ENCODE data around the gene GUK1. TPM values are rescaled to one million over a fixed set of nuclear protein-coding genes. Genes with fewer than 3 reads are reported as not detected.
A peak's percentile ranks its signal among the peaks of the same experiment; 100 is the strongest.

GUK1 gene
- total and polyA plus RNA-seq, 2 of the 4 experiments (the other 2 are of a cell fraction): 465 to 548 TPM

GRCh38 chr1:228107636-228108035 is 32.4 kb upstream of the GUK1 start:
- no TSS peak for BruUV-seq (replicated peaks)
- Histone ChIP-seq H3K27ac (ENCODE audit: insufficient read depth, low read length) (no peak overlapping the region), H3K4me1 (ENCODE audit: control insufficient read depth, insufficient read depth, low read length) (peaks cover 6% of the 10 kb centered on the region), H3K23ac (ENCODE audit: low read depth, low read length) (no peak overlapping the region), H2AK9ac (replicated peaks; ENCODE audit: low read depth, low read length, poor library complexity) (no peak overlapping the region), H3K9me3 (ENCODE audit: control insufficient read depth, insufficient read depth, low read length) (no peaks in the 10 kb centered on the region), H3K9me1 (ENCODE audit: insufficient read depth, low read length) (peaks cover 7% of the 10 kb centered on the region), H3K79me1 (ENCODE audit: low read depth in 1 of 2, low read length in 2 of 2) (peaks cover 14 to 47% of the 10 kb centered on the region in 2 experiments; a peak in 3 of 4 replicates), H2AK5ac (ENCODE audit: low read depth, low read length) (no peak overlapping the region), H4K20me1 (ENCODE audit: insufficient read depth, low read length) (no peaks in the 10 kb centered on the region), H2AFZ (replicated peaks; ENCODE audit: low read length, poor library complexity) (peak overlapping the region; percentile 23), H4K91ac (ENCODE audit: insufficient read depth, low read depth, low read length) (no peak overlapping the region), H3K4me3 (ENCODE audit: insufficient read depth, low read depth, low read length) (no peak overlapping the region), H2BK5ac (ENCODE audit: low read depth, low read length, poor library complexity, severe bottlenecking) (no peak overlapping the region), H3K18ac (ENCODE audit: low read depth, low read length) (no peak overlapping the region), H3K14ac (replicated peaks; ENCODE audit: low read depth, low read length) (no peak overlapping the region), H3K56ac (ENCODE audit: extremely low read depth, insufficient read depth, low read length) (no peak overlapping the region), H2BK15ac (ENCODE audit: low read depth, low read length) (no peak overlapping the region), H3K9ac (ENCODE audit: low read depth, low read length) (no peak overlapping the region), H2BK120ac (ENCODE audit: low read depth, low read length) (no peak overlapping the region), H3K4me2 (ENCODE audit: low read depth, low read length) (no peak overlapping the region), H4K8ac (ENCODE audit: low read depth in 2 of 2, low read length in 2 of 2) (no peak overlapping the region), H4K5ac (ENCODE audit: low read depth, low read length) (no peak overlapping the region), H3K4ac (ENCODE audit: low read depth, low read length) (no peak overlapping the region), H3K27me3 (ENCODE audit: control insufficient read depth, insufficient read depth, low read length) (no peaks in the 10 kb centered on the region), H2BK20ac (ENCODE audit: low read depth, low read length) (no peak overlapping the region), H3K36me3 (ENCODE audit: control insufficient read depth, insufficient read depth, low read length) (peaks cover 13% of the 10 kb centered on the region)
- ChIA-PET CTCF (no interaction called here), POLR2A (ENCODE audit: unreplicated experiment) (no interaction called here)
- in situ Hi-C loops (cut with MboI; ENCODE audit: low sequenced_read_pairs): no loop called here
- TF ChIP-seq, protein P1, sequence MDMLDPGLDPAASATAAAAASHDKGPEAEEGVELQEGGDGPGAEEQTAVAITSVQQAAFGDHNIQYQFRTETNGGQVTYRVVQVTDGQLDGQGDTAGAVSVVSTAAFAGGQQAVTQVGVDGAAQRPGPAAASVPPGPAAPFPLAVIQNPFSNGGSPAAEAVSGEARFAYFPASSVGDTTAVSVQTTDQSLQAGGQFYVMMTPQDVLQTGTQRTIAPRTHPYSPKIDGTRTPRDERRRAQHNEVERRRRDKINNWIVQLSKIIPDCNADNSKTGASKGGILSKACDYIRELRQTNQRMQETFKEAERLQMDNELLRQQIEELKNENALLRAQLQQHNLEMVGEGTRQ (IDR thresholded peaks at IDR 0.05; ENCODE audit: low read depth, low read length): no peak
- TF ChIP-seq RCOR1 (IDR thresholded peaks at IDR 0.05; ENCODE audit: insufficient replicate concordance, low read length) (no peak), CEBPB (IDR thresholded peaks at IDR 0.05; ENCODE audit: low read depth, low read length) (no peak), FOS (IDR thresholded peaks at IDR 0.05; ENCODE audit: low read depth, low read length) (no peak), SMC3 (IDR thresholded peaks at IDR 0.05; ENCODE audit: low read depth, low read length) (no peak), NFE2L2 (IDR thresholded peaks at IDR 0.05; ENCODE audit: low read depth, low read length) (no peak), ELK1 (IDR thresholded peaks at IDR 0.05; ENCODE audit: borderline replicate concordance, low read depth, low read length) (no peak), MAZ (IDR thresholded peaks at IDR 0.05; ENCODE audit: borderline replicate concordance, low read depth, low read length) (no peak), RFX5 (IDR thresholded peaks at IDR 0.05; ENCODE audit: low read depth, low read length) (no peak)
- TF ChIP-seq, protein P2, sequence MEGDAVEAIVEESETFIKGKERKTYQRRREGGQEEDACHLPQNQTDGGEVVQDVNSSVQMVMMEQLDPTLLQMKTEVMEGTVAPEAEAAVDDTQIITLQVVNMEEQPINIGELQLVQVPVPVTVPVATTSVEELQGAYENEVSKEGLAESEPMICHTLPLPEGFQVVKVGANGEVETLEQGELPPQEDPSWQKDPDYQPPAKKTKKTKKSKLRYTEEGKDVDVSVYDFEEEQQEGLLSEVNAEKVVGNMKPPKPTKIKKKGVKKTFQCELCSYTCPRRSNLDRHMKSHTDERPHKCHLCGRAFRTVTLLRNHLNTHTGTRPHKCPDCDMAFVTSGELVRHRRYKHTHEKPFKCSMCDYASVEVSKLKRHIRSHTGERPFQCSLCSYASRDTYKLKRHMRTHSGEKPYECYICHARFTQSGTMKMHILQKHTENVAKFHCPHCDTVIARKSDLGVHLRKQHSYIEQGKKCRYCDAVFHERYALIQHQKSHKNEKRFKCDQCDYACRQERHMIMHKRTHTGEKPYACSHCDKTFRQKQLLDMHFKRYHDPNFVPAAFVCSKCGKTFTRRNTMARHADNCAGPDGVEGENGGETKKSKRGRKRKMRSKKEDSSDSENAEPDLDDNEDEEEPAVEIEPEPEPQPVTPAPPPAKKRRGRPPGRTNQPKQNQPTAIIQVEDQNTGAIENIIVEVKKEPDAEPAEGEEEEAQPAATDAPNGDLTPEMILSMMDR (conservative IDR thresholded peaks at IDR 0.05; ENCODE audit: low read depth, low read length): no peak
- no peak for ATAC-seq (ENCODE audit: low read depth)
- DNase-seq: no peak
- dilution Hi-C loops (cut with HindIII; ENCODE audit: low sequenced_read_pairs, unreplicated experiment): no loop called here
- 95% methylated on average over 14 of the region's 19 CpGs; no CpG with 5 or more reads in 1 of the 2 experiments for WGBS, 2 experiments (ENCODE audit: extremely low coverage in 2 of 2, insufficient read length in 1 of 2)
- intact Hi-C loops (cut with micrococcal nuclease): no loop called here
